ENCODE results near the gene SSBP3. TPM values are rescaled to one million over a fixed set of nuclear protein-coding genes. Genes with fewer than 3 reads are reported as not detected.

SSBP3 gene
- total RNA-seq, 1 experiment from 2014 or later: 37.5 TPM

- no peak overlapping the region for H3K4me3 ChIP-seq (replicated peaks in 1 of 2; ENCODE audit: low read depth in 1 of 2, low read length in 2 of 2)
- H3K4me1 ChIP-seq (ENCODE audit: control insufficient read depth in 1 of 2, insufficient read depth in 2 of 2, low read length in 2 of 2): peaks cover 19 to 29% of the 10 kb centered on the region in 2 experiments
- H3K9me2 ChIP-seq (ENCODE audit: insufficient read depth): no peaks in the 10 kb centered on the region
- intact Hi-C loops (cut with micrococcal nuclease): no loop called here
- H3K9ac ChIP-seq (ENCODE audit: low read length): no peak overlapping the region
- no peak overlapping the region for H2AFZ ChIP-seq (ENCODE audit: low read depth, low read length, poor library complexity, severe bottlenecking)
- no TSS peak for BruUV-seq (replicated peaks)
- ChIA-PET POLR2A (no interaction called here), CTCF (no interaction called here), RAD21 (ENCODE audit: low non-redundant PET in 1 of 2, low total read pairs in 2 of 2, uncharacterized antibody in 2 of 2, unreplicated experiment in 2 of 2) (no interaction called here)
- ATAC-seq (no peak), DNase-seq (ENCODE audit: low read depth, low spot score) (no peak)
- H3K36me3 ChIP-seq (ENCODE audit: control insufficient read depth in 1 of 2, insufficient read depth in 2 of 2, low read length in 2 of 2): no peaks in the 10 kb centered on the region
- no peak overlapping the region for H3K27ac ChIP-seq (ENCODE audit: low read depth, low read length)
- TF ChIP-seq ZFX (IDR thresholded peaks at IDR 0.05) (no peak), SIN3A (IDR thresholded peaks at IDR 0.05; ENCODE audit: low read depth) (no peak), TCF7L2 (IDR thresholded peaks at IDR 0.05; ENCODE audit: borderline replicate concordance, extremely low read depth, insufficient read depth, insufficient read length) (no peak), CBX3 (IDR thresholded peaks at IDR 0.05; ENCODE audit: low read depth) (no peak), POLR2A (IDR thresholded peaks at IDR 0.05; ENCODE audit: borderline replicate concordance, extremely low read depth, insufficient read depth, insufficient read length) (no peak), JUND (IDR thresholded peaks at IDR 0.05) (no peak), EZH2 (IDR thresholded peaks at IDR 0.05) (no peak), SRF (IDR thresholded peaks at IDR 0.05; ENCODE audit: low read depth) (no peak), EGR1 (IDR thresholded peaks at IDR 0.05; ENCODE audit: low read depth) (no peak)
- TF ChIP-seq, protein P1, sequence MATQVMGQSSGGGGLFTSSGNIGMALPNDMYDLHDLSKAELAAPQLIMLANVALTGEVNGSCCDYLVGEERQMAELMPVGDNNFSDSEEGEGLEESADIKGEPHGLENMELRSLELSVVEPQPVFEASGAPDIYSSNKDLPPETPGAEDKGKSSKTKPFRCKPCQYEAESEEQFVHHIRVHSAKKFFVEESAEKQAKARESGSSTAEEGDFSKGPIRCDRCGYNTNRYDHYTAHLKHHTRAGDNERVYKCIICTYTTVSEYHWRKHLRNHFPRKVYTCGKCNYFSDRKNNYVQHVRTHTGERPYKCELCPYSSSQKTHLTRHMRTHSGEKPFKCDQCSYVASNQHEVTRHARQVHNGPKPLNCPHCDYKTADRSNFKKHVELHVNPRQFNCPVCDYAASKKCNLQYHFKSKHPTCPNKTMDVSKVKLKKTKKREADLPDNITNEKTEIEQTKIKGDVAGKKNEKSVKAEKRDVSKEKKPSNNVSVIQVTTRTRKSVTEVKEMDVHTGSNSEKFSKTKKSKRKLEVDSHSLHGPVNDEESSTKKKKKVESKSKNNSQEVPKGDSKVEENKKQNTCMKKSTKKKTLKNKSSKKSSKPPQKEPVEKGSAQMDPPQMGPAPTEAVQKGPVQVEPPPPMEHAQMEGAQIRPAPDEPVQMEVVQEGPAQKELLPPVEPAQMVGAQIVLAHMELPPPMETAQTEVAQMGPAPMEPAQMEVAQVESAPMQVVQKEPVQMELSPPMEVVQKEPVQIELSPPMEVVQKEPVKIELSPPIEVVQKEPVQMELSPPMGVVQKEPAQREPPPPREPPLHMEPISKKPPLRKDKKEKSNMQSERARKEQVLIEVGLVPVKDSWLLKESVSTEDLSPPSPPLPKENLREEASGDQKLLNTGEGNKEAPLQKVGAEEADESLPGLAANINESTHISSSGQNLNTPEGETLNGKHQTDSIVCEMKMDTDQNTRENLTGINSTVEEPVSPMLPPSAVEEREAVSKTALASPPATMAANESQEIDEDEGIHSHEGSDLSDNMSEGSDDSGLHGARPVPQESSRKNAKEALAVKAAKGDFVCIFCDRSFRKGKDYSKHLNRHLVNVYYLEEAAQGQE (IDR thresholded peaks at IDR 0.05; ENCODE audit: low read depth): no peak
- H3K4me2 ChIP-seq (ENCODE audit: low read length): no peak overlapping the region
- H3K79me2 ChIP-seq (ENCODE audit: insufficient read depth, low read length): peaks cover 4% of the 10 kb centered on the region; the same call in 1 of the 2 replicates
- H3K9me3 ChIP-seq (ENCODE audit: control insufficient read depth in 1 of 2, insufficient read depth in 1 of 2, low read depth in 1 of 2, low read length in 2 of 2): no peaks in the 10 kb centered on the region
- no peaks in the 10 kb centered on the region for H4K20me1 ChIP-seq (ENCODE audit: insufficient read depth)
- H3K27me3 ChIP-seq (ENCODE audit: insufficient read depth, low read length): no peaks in the 10 kb centered on the region
Measured at GRCh38 chr1:54379555-54380289, 26.5 kb downstream of the SSBP3 start.
